ENCODE data around the gene N4BP3.
A peak's percentile ranks its signal among the peaks of the same experiment; 100 is the strongest.
"Not testable (repeated sequence)": the region's sequence is repeated elsewhere in the genome, so short reads cannot be mapped to it uniquely, and the experiment has no call there.

Gene N4BP3

GRCh38 chr5:178122346-178122745, 9.0 kb downstream of the N4BP3 start:
- no peak overlapping the region for H3K27ac Mint-ChIP-seq
- H3K27me3 Mint-ChIP-seq (ENCODE audit: low read depth, poor library complexity) = peaks cover 3% of the 10 kb centered on the region
- no peaks in the 10 kb centered on the region for H3K9me3 Mint-ChIP-seq

GRCh38 chr5:178123094-178123965, 10.0 kb downstream of the N4BP3 start:
- no peak overlapping the region for H3K4me3 Mint-ChIP-seq
- no peak for TF ChIP-seq CTCF (IDR thresholded peaks at IDR 0.05)
- DNase-seq = no peak
- H3K9me3 Mint-ChIP-seq = no peaks in the 10 kb centered on the region
- no peaks in the 10 kb centered on the region for H3K36me3 Mint-ChIP-seq (ENCODE audit: low read depth)
- H3K4me1 Mint-ChIP-seq = peaks cover 41% of the 10 kb centered on the region
- H3K27ac Mint-ChIP-seq = peak overlapping the region; percentile 71
- H3K27me3 Mint-ChIP-seq (ENCODE audit: low read depth, poor library complexity) = peaks cover 3% of the 10 kb centered on the region

More at GRCh38 chr5:178122346-178122745, 9.0 kb downstream of the N4BP3 start:
- Mint-ChIP-seq H3K4me1 (peaks cover 40% of the 10 kb centered on the region), H3K36me3 (ENCODE audit: low read depth) (no peaks in the 10 kb centered on the region), H3K4me3 (no peak overlapping the region)
- DNase-seq = no peak
- no peak for TF ChIP-seq CTCF (IDR thresholded peaks at IDR 0.05)

GRCh38 chr5:178123966-178124925, 10.9 kb downstream of the N4BP3 start:
- no peak overlapping the region for H3K27ac Mint-ChIP-seq
- no peaks in the 10 kb centered on the region for H3K9me3 Mint-ChIP-seq
- no peak for DNase-seq
- H3K4me3 Mint-ChIP-seq = no peak overlapping the region
- H3K4me1 Mint-ChIP-seq = peaks cover 41% of the 10 kb centered on the region
- H3K27me3 Mint-ChIP-seq (ENCODE audit: low read depth, poor library complexity) = peaks cover 3% of the 10 kb centered on the region
- no peak for TF ChIP-seq CTCF (IDR thresholded peaks at IDR 0.05)
- H3K36me3 Mint-ChIP-seq (ENCODE audit: low read depth) = no peaks in the 10 kb centered on the region

GRCh38 chr5:178125253-178125906, 12.0 kb downstream of the N4BP3 start:
- H3K9me3 Mint-ChIP-seq = no peaks in the 10 kb centered on the region
- no peak for DNase-seq
- H3K36me3 Mint-ChIP-seq (ENCODE audit: low read depth) = no peaks in the 10 kb centered on the region
- H3K27me3 Mint-ChIP-seq (ENCODE audit: low read depth, poor library complexity) = peaks cover 3% of the 10 kb centered on the region
- H3K4me3 Mint-ChIP-seq = no peak overlapping the region
- no peak overlapping the region for H3K27ac Mint-ChIP-seq
- TF ChIP-seq CTCF (IDR thresholded peaks at IDR 0.05) = no peak
- H3K4me1 Mint-ChIP-seq = peaks cover 45% of the 10 kb centered on the region

- TF ChIP-seq CTCF (IDR thresholded peaks at IDR 0.05) = no peak
- Mint-ChIP-seq H3K27me3 (ENCODE audit: low read depth, poor library complexity) (peaks cover 2% of the 10 kb centered on the region), H3K4me3 (no peak overlapping the region), H3K9me3 (no peaks in the 10 kb centered on the region), H3K36me3 (ENCODE audit: low read depth) (peaks cover 2% of the 10 kb centered on the region), H3K4me1 (peaks cover 47% of the 10 kb centered on the region), H3K27ac (no peak overlapping the region)
- DNase-seq = no peak
These were observed 13.2 kb downstream of the N4BP3 start for GRCh38 chr5:178126556-178126955.

GRCh38 chr5:178127300-178128009, 14.1 kb downstream of the N4BP3 start:
- not testable (repeated sequence) for H3K4me3 Mint-ChIP-seq; H3K9me3 Mint-ChIP-seq; DNase-seq; H3K27me3 Mint-ChIP-seq (ENCODE audit: low read depth, poor library complexity); H3K36me3 Mint-ChIP-seq (ENCODE audit: low read depth); H3K27ac Mint-ChIP-seq
- peaks cover 45% of the 10 kb centered on the region for H3K4me1 Mint-ChIP-seq
